Measurements from ENCODE around the gene UBASH3B. TPM values are rescaled to one million over a fixed set of nuclear protein-coding genes. Genes with fewer than 3 reads are reported as not detected.
"Not testable (repeated sequence)": the region's sequence is repeated elsewhere in the genome, so short reads cannot be mapped to it uniquely, and the experiment has no call there.

Gene UBASH3B
- total and polyA plus RNA-seq, 2 of the 13 experiments (the other 11 are each of a cell fraction or from before 2014, with no cell fraction given), result 4.4 to 7.6 TPM

- TF ChIP-seq CERS6 (CRISPR knock-in tag; IDR thresholded peaks at IDR 0.05) (no peak), BRF2 (CRISPR knock-in tag; IDR thresholded peaks at IDR 0.05) (no peak), MIXL1 (CRISPR knock-in tag; IDR thresholded peaks at IDR 0.05) (no peak), FOXP1 (IDR thresholded peaks at IDR 0.05) (no peak), FOXP1 (CRISPR knock-in tag; IDR thresholded peaks at IDR 0.05) (no peak), NR2F2 (IDR thresholded peaks at IDR 0.05; ENCODE audit: borderline replicate concordance, low read depth) (no peak), FIP1L1 (IDR thresholded peaks at IDR 0.05; ENCODE audit: borderline replicate concordance, insufficient read depth, low read depth, low read length) (no peak), REPIN1 (CRISPR knock-in tag; IDR thresholded peaks at IDR 0.05; ENCODE audit: borderline replicate concordance, low read depth) (no peak)
Measured at GRCh38 chr11:122862091-122862490, 206.6 kb downstream of the UBASH3B start (continued).

GRCh38 chr11:122863154-122863553, 207.6 kb downstream of the UBASH3B start:
- not testable (repeated sequence) for H3K27ac ChIP-seq (ENCODE audit: extremely low read length, insufficient read depth, low read length)

More at GRCh38 chr11:122863154-122863553, 207.6 kb downstream of the UBASH3B start:
- CTCF ChIA-PET (ENCODE audit: low intra/inter-chr PET ratio, low total read pairs), result interaction anchor here (1.1 to 1.6 kb wide), 2 partner anchors 160 to 190 kb away, joined by 3 to 13 read pairs; no protein-coding TSS in a partner anchor
- H3K9ac ChIP-seq (ENCODE audit: insufficient read depth, low read depth, low read length); H3K4me3 ChIP-seq (replicated peaks in 1 of 3; ENCODE audit: insufficient read depth in 1 of 3, low read depth in 2 of 3, low read length in 3 of 3); H3K4me2 ChIP-seq (ENCODE audit: low read depth, low read length); H3K27me3 ChIP-seq (ENCODE audit: control insufficient read depth in 1 of 2, insufficient read depth in 2 of 2, low read length in 2 of 2); ATAC-seq; FAIRE-seq; H3K9me3 ChIP-seq (ENCODE audit: low read length); H3K4me1 ChIP-seq (ENCODE audit: insufficient read depth, low read length); H3K79me2 ChIP-seq (ENCODE audit: insufficient read depth, low read length); H4K20me1 ChIP-seq (ENCODE audit: insufficient read depth, low read length); DNase-seq (ENCODE audit: low spot score); BruUV-seq (replicated peaks); H2AFZ ChIP-seq (ENCODE audit: low read length); H3K36me3 ChIP-seq (replicated peaks in 1 of 2; ENCODE audit: control insufficient read depth in 1 of 2, insufficient read depth in 2 of 2, low read length in 2 of 2): not testable (repeated sequence)
- 0% methylated on average over 1 of the region's 1 CpG for WGBS (ENCODE audit: low lambda C conversion rate)
- intact Hi-C loops (cut with micrococcal nuclease; ENCODE audit: unreplicated experiment), result loop anchor here (1.0 kb wide), 2 partner anchors 160 to 191 kb away; no protein-coding TSS in a partner anchor
- in situ Hi-C loops (cut with HindIII; ENCODE audit: extremely low pct_ligation_motif_present, low pct_unique_long_range_greater_than_20kb), result loop anchor here (10.0 kb wide), 1 partner anchor 162 kb away; no protein-coding TSS in a partner anchor
- POLR2A ChIA-PET, result interaction anchor here (0.8 kb wide), 1 partner anchor 199 kb away, joined by 3 read pairs; the partner anchor contains the start of gene HSPA8
- TF ChIP-seq U2AF2 (IDR thresholded peaks at IDR 0.05; ENCODE audit: low read depth, low read length) (0 out of 2 replicates have a peak, but pooled peaks have one; percentile 74), SRSF9 (IDR thresholded peaks at IDR 0.05; ENCODE audit: borderline replicate concordance, insufficient read depth, low read depth, low read length, poor library complexity, severe bottlenecking) (peak; percentile 59)

All from HepG2 (cell line).